Measurements from ENCODE around the gene PYGL. TPM values are rescaled to one million over a fixed set of nuclear protein-coding genes. Genes with fewer than 3 reads are reported as not detected.

PYGL gene
- total RNA-seq, 1 experiment from 2014 or later = 174 TPM

DNA sequence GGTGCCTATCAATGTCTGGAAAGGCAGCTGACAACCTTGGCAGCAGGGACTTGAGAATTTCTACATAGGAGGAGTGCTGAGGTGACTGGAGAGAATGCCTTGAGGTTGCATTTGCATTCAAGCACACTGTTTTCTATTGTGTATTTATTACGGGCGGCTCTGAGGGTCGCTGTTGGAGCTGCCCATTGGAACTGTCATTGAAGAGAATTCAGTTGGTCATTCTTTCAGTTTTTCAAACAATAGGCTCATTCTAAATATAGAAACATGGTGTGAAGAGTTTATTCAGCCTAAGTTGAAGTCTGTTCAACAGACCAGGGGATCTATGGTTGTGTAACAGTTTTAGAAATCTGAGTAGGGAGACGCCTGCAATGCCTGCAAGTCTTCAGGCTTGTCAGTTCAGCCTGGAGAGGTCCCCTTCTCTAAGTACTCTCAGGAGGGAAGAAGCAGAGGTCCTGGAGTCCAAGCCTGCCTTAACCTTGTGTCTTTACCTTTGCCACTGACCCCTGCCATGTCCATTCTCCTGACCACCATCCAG lies 82.2 kb downstream of the PYGL start:
- ChIA-PET POLR2A (ENCODE audit: unreplicated experiment) (no interaction called here), CTCF (interaction anchor here (0.6 kb wide), 1 partner anchor 910 kb away, joined by 3 read pairs; no protein-coding TSS in a partner anchor)
- no peak overlapping the region for H3K4me3 ChIP-seq (ENCODE audit: low read length)
- DNase-seq = no peak
- no peaks in the 10 kb centered on the region for H3F3A ChIP-seq (ENCODE audit: low read length, unreplicated experiment)
- TF ChIP-seq, protein P1, sequence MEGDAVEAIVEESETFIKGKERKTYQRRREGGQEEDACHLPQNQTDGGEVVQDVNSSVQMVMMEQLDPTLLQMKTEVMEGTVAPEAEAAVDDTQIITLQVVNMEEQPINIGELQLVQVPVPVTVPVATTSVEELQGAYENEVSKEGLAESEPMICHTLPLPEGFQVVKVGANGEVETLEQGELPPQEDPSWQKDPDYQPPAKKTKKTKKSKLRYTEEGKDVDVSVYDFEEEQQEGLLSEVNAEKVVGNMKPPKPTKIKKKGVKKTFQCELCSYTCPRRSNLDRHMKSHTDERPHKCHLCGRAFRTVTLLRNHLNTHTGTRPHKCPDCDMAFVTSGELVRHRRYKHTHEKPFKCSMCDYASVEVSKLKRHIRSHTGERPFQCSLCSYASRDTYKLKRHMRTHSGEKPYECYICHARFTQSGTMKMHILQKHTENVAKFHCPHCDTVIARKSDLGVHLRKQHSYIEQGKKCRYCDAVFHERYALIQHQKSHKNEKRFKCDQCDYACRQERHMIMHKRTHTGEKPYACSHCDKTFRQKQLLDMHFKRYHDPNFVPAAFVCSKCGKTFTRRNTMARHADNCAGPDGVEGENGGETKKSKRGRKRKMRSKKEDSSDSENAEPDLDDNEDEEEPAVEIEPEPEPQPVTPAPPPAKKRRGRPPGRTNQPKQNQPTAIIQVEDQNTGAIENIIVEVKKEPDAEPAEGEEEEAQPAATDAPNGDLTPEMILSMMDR (conservative IDR thresholded peaks at IDR 0.05; ENCODE audit: low read depth, low read length) = no peak
- no peak for TF ChIP-seq EZH2phosphoT487 (IDR thresholded peaks at IDR 0.05; ENCODE audit: borderline replicate concordance, low read length)
- TF ChIP-seq EZH2 (IDR thresholded peaks at IDR 0.05; ENCODE audit: low read length, unreplicated experiment) = no peak
- intact Hi-C loops (cut with micrococcal nuclease) = loop anchor here (5.0 kb wide), 2 partner anchors 135 to 185 kb away; no protein-coding TSS in a partner anchor
- H2AFZ ChIP-seq (ENCODE audit: low read length) = no peak overlapping the region
- H3K36me3 ChIP-seq (ENCODE audit: low read depth, low read length) = no peaks in the 10 kb centered on the region
- H4K20me1 ChIP-seq (ENCODE audit: low read length) = no peaks in the 10 kb centered on the region
- no peaks in the 10 kb centered on the region for H3K9me3 ChIP-seq (ENCODE audit: low read length)
- peaks cover 13% of the 10 kb centered on the region for H3K4me1 ChIP-seq (ENCODE audit: insufficient read depth, low read length)
- no peak overlapping the region for H3K27ac ChIP-seq (ENCODE audit: low read length)
- H3K4me2 ChIP-seq (ENCODE audit: low read length) = no peak overlapping the region
- no peak overlapping the region for H3K9ac ChIP-seq (ENCODE audit: low read length)
- H3K27me3 ChIP-seq (ENCODE audit: low read length) = no peaks in the 10 kb centered on the region
- H3K9me2 ChIP-seq (replicated peaks; ENCODE audit: low read length) = no peaks in the 10 kb centered on the region
- no TSS peak for BruUV-seq (replicated peaks)
- no peaks in the 10 kb centered on the region for H3K79me2 ChIP-seq (ENCODE audit: low read length)
- ATAC-seq = no peak

DNA sequence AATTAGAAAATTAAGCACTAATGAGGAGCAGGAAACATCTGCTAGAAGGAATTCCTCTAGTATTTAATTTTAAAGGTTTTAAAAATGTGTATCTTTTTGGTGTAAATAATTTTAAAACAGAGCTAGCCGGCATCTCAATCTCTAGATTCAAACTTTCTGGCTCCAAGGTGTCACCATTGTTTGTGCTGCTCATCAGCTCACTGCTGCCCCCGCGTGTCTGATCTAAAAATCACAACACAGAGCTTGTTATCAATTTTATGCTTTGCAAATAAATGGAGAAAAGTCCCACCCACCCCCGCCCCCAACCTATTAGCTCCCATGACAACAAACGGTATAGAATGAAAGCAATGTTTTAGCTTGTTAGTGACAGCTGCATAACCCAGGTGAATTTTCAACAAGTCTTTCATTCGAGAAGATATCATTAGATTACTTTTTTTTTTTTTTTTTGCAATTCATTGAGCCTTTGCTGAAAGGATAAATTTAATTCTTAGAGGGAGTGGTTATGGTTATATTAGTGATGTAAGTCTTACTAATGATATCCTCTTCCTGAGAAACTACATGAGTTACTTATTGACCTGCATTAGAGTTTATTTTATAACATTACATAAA lies 83.7 kb downstream of the PYGL start:
- Histone ChIP-seq H2AFZ (ENCODE audit: low read length) (peak overlapping the region; percentile 98), H3K9me3 (ENCODE audit: low read length) (no peaks in the 10 kb centered on the region), H3K79me2 (ENCODE audit: low read length) (no peaks in the 10 kb centered on the region), H3K4me1 (ENCODE audit: insufficient read depth, low read length) (peaks cover 13% of the 10 kb centered on the region), H3K9me2 (replicated peaks; ENCODE audit: low read length) (no peaks in the 10 kb centered on the region), H3K9ac (ENCODE audit: low read length) (peak overlapping the region; percentile 64), H4K20me1 (ENCODE audit: low read length) (no peaks in the 10 kb centered on the region), H3K27me3 (ENCODE audit: low read length) (no peaks in the 10 kb centered on the region), H3K36me3 (ENCODE audit: low read depth, low read length) (no peaks in the 10 kb centered on the region), H3K4me3 (ENCODE audit: low read length) (peak overlapping the region; percentile 82), H3K27ac (ENCODE audit: low read length) (peak overlapping the region; percentile 34), H3F3A (ENCODE audit: low read length, unreplicated experiment) (no peaks in the 10 kb centered on the region), H3K4me2 (ENCODE audit: low read length) (peak overlapping the region; percentile 99)
- no TSS peak for BruUV-seq (replicated peaks)
- ChIA-PET CTCF (interaction anchor here (0.6 to 2.4 kb wide), 42 partner anchors 11 to 1574 kb away, joined by 3 to 84 read pairs (median 6); partner anchors contain the start of gene NIN), POLR2A (ENCODE audit: unreplicated experiment) (interaction anchor here (0.6 to 1.6 kb wide), 10 partner anchors 17 to 356 kb away, joined by 3 to 13 read pairs (median 5); no protein-coding TSS in a partner anchor)
- DNase-seq = peak; percentile 96
- intact Hi-C loops (cut with micrococcal nuclease) = loop anchor here (1.0 to 5.0 kb wide), 11 partner anchors 29 to 317 kb away; partner anchors contain the start of gene NIN
- ATAC-seq = peak; percentile 66
- no peak for TF ChIP-seq EZH2 (IDR thresholded peaks at IDR 0.05; ENCODE audit: low read length, unreplicated experiment)
- TF ChIP-seq EZH2phosphoT487 (IDR thresholded peaks at IDR 0.05; ENCODE audit: borderline replicate concordance, low read length) = no peak
- TF ChIP-seq, protein P1 (conservative IDR thresholded peaks at IDR 0.05; ENCODE audit: low read depth, low read length) = peak; percentile 72; the same call in 1 of the 2 replicates
